K562 (cell line): ENCODE measurements around the gene FRMD4B. TPM values are rescaled to one million over a fixed set of nuclear protein-coding genes. Genes with fewer than 3 reads are reported as not detected.

Source experiments
- ATAC-seq: fragments of 200-7000 bp; cut with Tn5 transposase; 3 replicates; pipeline ENCODE4 v1.9.1; 2020; ENCODE audit warnings: moderate library complexity
- BruUV-seq: library from RNA; stranded (reverse); fragments of 400-500 nt; replicated peaks from 2 replicates; lab custom pipeline; 2021; lab: Mats Ljungman, UMichigan
- CTCF ChIA-PET: fragments of 300-600 bp; formaldehyde crosslinking; extraction: SDS; loops from one replicate; lab custom pipeline; 2021; ENCODE audit warnings: low intra/inter-chr PET ratio; lab: Yijun Ruan, JAX
- POLR2A ChIA-PET: fragments of 300-600, 350-650 bp; sonication (Branson Sonifier 250); formaldehyde crosslinking; extraction: SDS; loops from one replicate; lab custom pipeline; 2021; ENCODE audit warnings: antibody characterized with exemption, inconsistent platforms; lab: Yijun Ruan, JAX
- DNase-seq, 4 experiments: peaks; one replicate each; pipeline versions ENCODE4 v3.0.0 to v3.0.0-alpha.2; 2011 to 2018; ENCODE audit warnings: low spot score in 3 of 4, mixed read lengths in 3 of 4; ENCODE audit errors: extremely low read depth in 1 of 4
- FAIRE-seq: peaks from 2 replicates; lab custom pipeline; 2011; peaks lifted over from hg19 to GRCh38; lab: Jason Lieb, UNC
- H2AFZ ChIP-seq: 2 replicates; pipeline ENCODE4 v1.6.0; 2011; ENCODE audit warnings: low read depth, low read length, control low read depth, inconsistent platforms
- H3K27ac ChIP-seq: fragments of 200-600 bp; 3 replicates; pipeline ENCODE4 v1.8.0; 2011; ENCODE audit warnings: low read depth, mild to moderate bottlenecking, control low read depth, inconsistent platforms, low read length, moderate library complexity, mixed read lengths; ENCODE audit errors: extremely low read depth
- H3K27me3 ChIP-seq, 2 experiments: fragments of 300-600 bp in 1 of 2; 2 replicates in 1 of 2; 3 replicates in 1 of 2; pipeline versions ENCODE4 v1.6.0 to v1.8.0; 2011; ENCODE audit warnings: inconsistent platforms in 2 of 2, low read length in 2 of 2, mild to moderate bottlenecking in 1 of 2, mixed read lengths in 1 of 2, moderate library complexity in 1 of 2; ENCODE audit not compliant: control insufficient read depth in 2 of 2, insufficient read depth in 2 of 2
- H3K36me3 ChIP-seq: fragments of 300-600 bp; 3 replicates; pipeline ENCODE4 v1.8.0; 2011; ENCODE audit warnings: mild to moderate bottlenecking, low read length, inconsistent platforms; ENCODE audit not compliant: control insufficient read depth, insufficient read depth
- H3K4me1 ChIP-seq, 2 experiments: fragments of 200-600 bp in 1 of 2; replicated peaks in 1 of 2; 2 replicates in 1 of 2; 3 replicates in 1 of 2; pipeline versions ENCODE4 v1.5.1 to v1.8.0; 2011; ENCODE audit warnings: inconsistent platforms in 2 of 2, low read length in 2 of 2, mild to moderate bottlenecking in 1 of 2, mixed read lengths in 1 of 2, moderate library complexity in 1 of 2; ENCODE audit not compliant: control insufficient read depth in 2 of 2, insufficient read depth in 2 of 2
- H3K4me2 ChIP-seq: 2 replicates; pipeline ENCODE4 v1.6.1; 2011; ENCODE audit warnings: low read length, control low read depth, inconsistent platforms, mixed read lengths; ENCODE audit not compliant: insufficient read depth
- H3K4me3 ChIP-seq: fragments of 200-600 bp; sonication (generic), shearing (Covaris generic); 2 replicates; pipeline ENCODE4 v1.5.1; 2016; ENCODE audit warnings: control low read depth, inconsistent platforms
- H3K79me2 ChIP-seq: fragments of 200-600 bp; 3 replicates; pipeline ENCODE4 v1.8.0; 2011; ENCODE audit warnings: low read length, inconsistent platforms; ENCODE audit not compliant: control insufficient read depth, insufficient read depth
- H3K9ac ChIP-seq, 2 experiments: 2 replicates each; pipeline versions ENCODE4 v1.6.0 to v1.6.1; 2011; ENCODE audit warnings: low read depth in 2 of 2, low read length in 2 of 2, control low read depth in 1 of 2, inconsistent platforms in 1 of 2, mild to moderate bottlenecking in 1 of 2, mixed read lengths in 1 of 2; ENCODE audit not compliant: insufficient read depth in 1 of 2
- H3K9me1 ChIP-seq: one replicate; pipeline ENCODE4 v1.6.0; 2011; ENCODE audit warnings: inconsistent platforms, mild to moderate bottlenecking, low read length, moderate library complexity; ENCODE audit not compliant: control insufficient read depth, insufficient read depth
- H3K9me3 ChIP-seq: replicated peaks from 2 replicates; pipeline ENCODE4 v1.5.1; 2011; ENCODE audit warnings: low read depth, low read length, inconsistent platforms; ENCODE audit not compliant: control insufficient read depth, insufficient read depth
- H4K20me1 ChIP-seq: replicated peaks from 2 replicates; pipeline ENCODE4 v1.6.1; 2011; ENCODE audit warnings: low read length, inconsistent platforms, mixed read lengths; ENCODE audit not compliant: control insufficient read depth, insufficient read depth
- DDX20 ChIP-seq: fragments of 450-650 bp; IDR thresholded peaks from 2 replicates; pipeline ENCODE4 v1.6.1; 2016; ENCODE audit warnings: missing genetic modification characterization, low read depth, mild to moderate bottlenecking, missing compliant biosample characterization, moderate library complexity
- NCOA2 ChIP-seq, 2 experiments: fragments of 450-650 bp; IDR thresholded peaks; 2 replicates each; pipeline ENCODE4 v1.6.1; 2018; ENCODE audit warnings: mild to moderate bottlenecking in 2 of 2, moderate library complexity in 1 of 2; ENCODE audit not compliant: partially characterized antibody in 2 of 2
- NFIX ChIP-seq: fragments of 250-450 bp; sonication (Bioruptor Pico); IDR thresholded peaks from 2 replicates; pipeline ENCODE4 v1.4.0; 2020; ENCODE audit warnings: low read depth, mild to moderate bottlenecking, moderate library complexity
- NUFIP1 ChIP-seq: fragments of 450-650 bp; IDR thresholded peaks from 2 replicates; pipeline ENCODE4 v1.6.1; 2018; ENCODE audit not compliant: partially characterized antibody
- PHB ChIP-seq: fragments of 250-450 bp; sonication (Bioruptor Pico); IDR thresholded peaks from 2 replicates; pipeline ENCODE4 v1.5.0; 2021
- WGBS: fragments of 100-300 bp; shearing (Covaris generic); methylation state at CpG from one replicate; pipeline ENCODE4 v1.1.6; 2016; ENCODE audit warnings: low coverage, mixed read lengths; ENCODE audit not compliant: insufficient coverage; ENCODE audit errors: missing lambda C conversion rate; 5-methylcytosine and 5-hydroxymethylcytosine counted together
- in situ Hi-C: fragments of 300-500 bp; cut with MboI; formaldehyde crosslinking; loops from 4 replicates; pipeline ENCODE4 v1.15.0; 2018; ENCODE audit warnings: inconsistent platforms, mixed read lengths
- intact Hi-C: fragments of 100-400 bp; cut with micrococcal nuclease; formaldehyde crosslinking; loops from 2 replicates; pipeline ENCODE4 v1.14.2; 2022
- polyA plus RNA-seq, 8 experiments: library from polyadenylated mRNA; depleted of rRNA in 4 of 8; stranded (reverse) in 5 of 8; unstranded in 3 of 8; fragments of >200 nt; fragmentation: Nextera tagmentation in 2 of 8; fragmentation: Illumina TruSeq in 1 of 8; extraction: Ambion mirVana in 2 of 8; extraction: Trizol in 1 of 8; gene quantifications; 2 replicates each; pipeline versions ENCODE4 v1.2.1 to v1.2.3, GENCODE V29; 2011 to 2014; ENCODE audit warnings: inconsistent platforms in 1 of 8, missing spikeins in 1 of 8
- total RNA-seq, 7 experiments: library from RNA; depleted of rRNA in 6 of 7; stranded (reverse); fragments of >200 nt in 6 of 7; fragmentation: Illumina TruSeq in 2 of 7; extraction: Trizol in 2 of 7; gene quantifications; 2 replicates each; pipeline versions ENCODE4 v1.2.1 to v1.2.3, GENCODE V29; 2011 to 2021; ENCODE audit warnings: low replicate concordance in 1 of 7
- TF ChIP-seq, protein P1 (sequence below), 2 experiments: fragments of 450-650 bp; IDR thresholded peaks; 2 replicates each; pipeline ENCODE4 v1.6.1; 2016; ENCODE audit warnings: mild to moderate bottlenecking in 2 of 2, borderline replicate concordance in 1 of 2, low read depth in 1 of 2, moderate library complexity in 1 of 2

The FRMD4B gene
- total and polyA plus RNA-seq, 9 of the 15 experiments (the other 6 are each of a cell fraction or from before 2014, with no cell fraction given): 0.03 to 0.09 (median 0.04) TPM; not detected in 3

DNA sequence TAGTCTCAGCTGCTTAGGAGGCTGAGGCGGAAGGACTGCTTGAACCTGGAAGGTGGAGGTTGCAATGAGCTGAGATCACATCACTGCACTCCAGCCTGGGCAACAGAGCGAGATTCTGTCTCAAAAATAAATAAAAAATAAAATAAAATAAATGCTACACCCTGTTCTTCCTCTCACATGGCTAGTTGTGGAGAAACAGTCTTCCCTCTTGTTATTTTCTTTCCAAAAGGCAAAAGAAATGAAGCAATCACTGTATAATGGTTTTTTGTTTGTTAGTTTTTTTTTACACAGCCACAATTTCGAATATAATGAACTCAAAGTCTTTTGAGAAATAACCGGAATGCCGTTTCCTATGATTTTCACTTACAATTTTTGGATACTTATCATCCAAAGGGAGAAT is 4.9 kb upstream of the FRMD4B start:
- 0% methylated on average over 5 of the region's 5 CpGs for WGBS
- H3K4me3 ChIP-seq: no peak overlapping the region
- no TSS peak for BruUV-seq
- H3K36me3 ChIP-seq: no peaks in the 10 kb centered on the region
- H3K9ac ChIP-seq: no peak overlapping the region
- no peak overlapping the region for H3K4me2 ChIP-seq
- H3K4me1 ChIP-seq: peaks cover 0 to 5% of the 10 kb centered on the region in 2 experiments; a peak in 2 of 5 replicates
- H3K27me3 ChIP-seq: peaks cover 0 to 19% of the 10 kb centered on the region in 2 experiments; a peak in 2 of 5 replicates
- H3K9me3 ChIP-seq: no peaks in the 10 kb centered on the region
- DNase-seq: no peak
- in situ Hi-C loops (no loop called here), intact Hi-C loops (no loop called here)
- ChIA-PET CTCF (no interaction called here), POLR2A (no interaction called here)
- no peak overlapping the region for H2AFZ ChIP-seq
- FAIRE-seq: no peak
- H3K79me2 ChIP-seq: no peaks in the 10 kb centered on the region
- no peak for TF ChIP-seq NFIX
- H3K27ac ChIP-seq: no peak overlapping the region
- no peaks in the 10 kb centered on the region for H4K20me1 ChIP-seq
- ATAC-seq: no peak
- H3K9me1 ChIP-seq: no peaks in the 10 kb centered on the region

DNA sequence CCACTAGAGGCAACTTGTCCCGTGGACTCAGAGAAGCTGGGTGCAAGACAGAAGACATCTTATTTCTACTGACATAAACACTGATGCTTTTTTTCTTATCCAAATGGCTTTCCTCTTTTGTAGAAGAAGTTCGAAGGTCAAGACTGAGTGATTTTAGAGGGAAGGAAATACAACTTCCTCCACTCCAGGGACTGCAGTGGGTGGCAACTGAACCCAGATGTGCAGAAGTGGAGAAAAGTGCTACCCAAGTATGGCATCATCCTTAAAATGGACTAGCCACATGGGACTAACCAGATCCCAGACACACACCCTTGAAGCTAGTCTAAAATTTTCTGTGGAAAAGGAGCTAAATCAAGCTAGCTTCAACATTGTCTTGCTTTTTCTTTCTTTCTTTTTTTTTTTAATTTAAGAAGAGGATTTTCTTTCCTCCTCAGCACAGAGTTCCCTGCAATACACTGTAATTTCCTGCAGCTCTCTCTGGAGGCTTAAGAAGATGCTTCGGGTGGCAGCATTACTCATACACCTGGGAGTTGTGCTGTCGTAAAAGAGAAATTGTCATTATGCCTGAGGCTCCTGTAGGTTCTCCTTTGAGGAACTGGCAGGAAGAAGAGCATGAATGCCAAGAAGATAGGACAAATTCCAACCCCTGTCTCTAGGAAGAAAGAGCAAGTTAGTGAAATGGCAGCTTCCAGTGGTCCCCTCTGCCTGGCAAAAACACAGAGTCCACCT is 3.8 kb upstream of the FRMD4B start:
- no peak for ATAC-seq
- WGBS: 0% methylated on average over 4 of the region's 4 CpGs
- intact Hi-C loops: no loop called here
- no peak for TF ChIP-seq PHB (CRISPR knock-in tag)
- no peak for TF ChIP-seq DDX20 (tag)
- no peak for TF ChIP-seq NCOA2 (IDR thresholded peaks at IDR 0.05; ENCODE audit: partially characterized antibody in 2 of 2)
- TF ChIP-seq NUFIP1: no peak
- TF ChIP-seq, protein P1, sequence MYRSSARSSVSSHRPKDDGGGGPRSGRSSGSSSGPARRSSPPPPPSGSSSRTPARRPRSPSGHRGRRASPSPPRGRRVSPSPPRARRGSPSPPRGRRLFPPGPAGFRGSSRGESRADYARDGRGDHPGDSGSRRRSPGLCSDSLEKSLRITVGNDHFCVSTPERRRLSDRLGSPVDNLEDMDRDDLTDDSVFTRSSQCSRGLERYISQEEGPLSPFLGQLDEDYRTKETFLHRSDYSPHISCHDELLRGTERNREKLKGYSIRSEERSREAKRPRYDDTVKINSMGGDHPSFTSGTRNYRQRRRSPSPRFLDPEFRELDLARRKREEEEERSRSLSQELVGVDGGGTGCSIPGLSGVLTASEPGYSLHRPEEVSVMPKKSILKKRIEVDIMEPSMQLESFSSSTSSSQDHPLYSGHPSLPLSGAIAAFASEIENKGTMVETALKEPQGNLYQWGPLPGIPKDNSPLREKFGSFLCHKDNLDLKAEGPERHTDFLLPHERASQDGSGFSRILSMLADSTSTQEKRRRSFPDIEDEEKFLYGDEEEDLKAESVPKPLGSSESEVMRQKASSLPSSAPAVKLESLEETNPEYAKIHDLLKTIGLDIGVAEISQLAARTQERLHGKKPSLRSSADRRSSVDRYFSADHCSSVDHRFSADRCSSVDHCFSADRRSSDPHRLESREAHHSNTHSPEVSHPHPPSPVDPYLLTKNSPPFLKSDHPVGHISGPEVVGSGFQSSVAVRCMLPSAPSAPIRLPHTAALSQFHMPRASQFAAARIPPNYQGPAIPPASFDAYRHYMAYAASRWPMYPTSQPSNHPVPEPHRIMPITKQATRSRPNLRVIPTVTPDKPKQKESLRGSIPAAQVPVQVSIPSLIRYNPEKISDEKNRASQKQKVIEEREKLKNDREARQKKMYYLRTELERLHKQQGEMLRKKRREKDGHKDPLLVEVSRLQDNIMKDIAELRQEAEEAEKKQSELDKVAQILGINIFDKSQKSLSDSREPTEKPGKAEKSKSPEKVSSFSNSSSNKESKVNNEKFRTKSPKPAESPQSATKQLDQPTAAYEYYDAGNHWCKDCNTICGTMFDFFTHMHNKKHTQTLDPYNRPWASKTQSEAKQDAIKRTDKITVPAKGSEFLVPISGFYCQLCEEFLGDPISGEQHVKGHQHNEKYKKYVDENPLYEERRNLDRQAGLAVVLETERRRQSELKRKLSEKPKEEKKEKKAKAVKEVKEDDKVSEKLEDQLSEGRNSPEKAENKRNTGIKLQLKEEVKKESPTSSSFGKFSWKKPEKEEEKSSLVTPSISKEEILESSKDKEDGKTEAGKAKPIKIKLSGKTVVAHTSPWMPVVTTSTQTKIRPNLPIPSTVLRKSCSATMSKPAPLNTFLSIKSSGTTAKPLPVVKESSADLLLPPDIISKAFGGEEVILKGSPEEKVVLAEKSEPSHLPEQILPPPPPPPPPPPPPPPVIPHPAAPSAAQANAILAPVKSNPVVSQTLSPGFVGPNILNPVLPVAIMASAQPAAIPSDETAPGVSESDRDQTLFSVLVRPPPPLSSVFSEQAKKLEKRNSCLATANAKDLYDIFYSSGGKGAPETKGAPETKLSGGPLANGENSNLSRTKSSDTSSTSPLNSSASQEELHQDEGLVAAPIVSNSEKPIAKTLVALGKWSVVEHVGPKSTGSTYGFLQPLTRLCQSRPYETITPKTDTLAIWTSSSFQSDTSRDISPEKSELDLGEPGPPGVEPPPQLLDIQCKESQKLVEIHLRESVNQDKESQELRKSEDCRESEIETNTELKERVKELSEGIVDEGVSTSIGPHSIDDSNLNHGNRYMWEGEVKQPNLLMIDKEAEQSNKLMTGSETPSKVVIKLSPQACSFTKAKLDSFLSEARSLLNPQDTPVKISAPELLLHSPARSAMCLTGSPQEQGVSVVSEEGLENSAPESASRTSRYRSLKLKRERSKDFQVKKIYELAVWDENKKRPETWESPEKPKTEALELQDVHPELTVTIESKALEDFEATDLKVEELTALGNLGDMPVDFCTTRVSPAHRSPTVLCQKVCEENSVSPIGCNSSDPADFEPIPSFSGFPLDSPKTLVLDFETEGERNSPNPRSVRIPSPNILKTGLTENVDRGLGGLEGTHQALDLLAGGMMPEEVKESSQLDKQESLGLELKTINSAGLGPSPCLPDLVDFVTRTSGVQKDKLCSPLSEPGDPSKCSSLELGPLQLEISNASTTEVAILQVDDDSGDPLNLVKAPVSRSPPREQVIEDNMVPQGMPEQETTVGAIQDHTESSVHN (IDR thresholded peaks at IDR 0.05; ENCODE audit: borderline replicate concordance in 1 of 2, low read depth in 1 of 2): no peak

More for the DNA sequence above, 3.8 kb upstream of the FRMD4B start:
- in situ Hi-C loops: no loop called here
- no peak overlapping the region for H2AFZ ChIP-seq
- H3K36me3 ChIP-seq: no peaks in the 10 kb centered on the region
- ChIA-PET CTCF (no interaction called here), POLR2A (no interaction called here)
- H3K9me3 ChIP-seq: no peaks in the 10 kb centered on the region
- DNase-seq: no peak
- no peak overlapping the region for H3K4me2 ChIP-seq
- peaks cover 0 to 8% of the 10 kb centered on the region in 2 experiments; a peak in 2 of 5 replicates for H3K4me1 ChIP-seq
- no peak overlapping the region for H3K27ac ChIP-seq
- H3K9me1 ChIP-seq: no peaks in the 10 kb centered on the region
- H3K79me2 ChIP-seq: no peaks in the 10 kb centered on the region
- no peak for FAIRE-seq
- no peak overlapping the region for H3K4me3 ChIP-seq
- no TSS peak for BruUV-seq
- H3K27me3 ChIP-seq: peaks cover 0 to 22% of the 10 kb centered on the region in 2 experiments; a peak in 2 of 5 replicates
- no peaks in the 10 kb centered on the region for H4K20me1 ChIP-seq
- no peak overlapping the region for H3K9ac ChIP-seq
